Measurements from ENCODE around the gene KCNJ12.

DNA sequence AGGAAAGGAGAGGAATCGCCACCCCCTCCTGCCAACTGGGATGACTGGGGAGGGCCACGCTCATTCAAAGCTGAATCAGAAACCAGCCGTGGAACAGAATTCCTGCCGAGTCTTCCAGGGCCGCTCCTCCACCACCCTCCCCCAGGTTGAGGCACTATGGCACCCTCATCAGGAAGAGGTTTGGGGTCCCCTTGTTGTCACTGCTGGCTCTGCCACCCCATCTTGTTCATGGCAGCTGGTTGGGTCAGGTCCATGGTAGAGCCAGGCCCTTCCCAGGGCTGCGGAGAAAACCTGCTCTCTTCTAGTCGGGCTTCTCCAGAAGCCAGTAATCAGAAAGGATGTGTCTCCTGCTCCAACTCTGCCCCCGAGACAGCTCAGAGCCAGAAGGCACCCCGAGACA is 41.8 kb downstream of the KCNJ12 start:
- TF ChIP-seq, protein P1, sequence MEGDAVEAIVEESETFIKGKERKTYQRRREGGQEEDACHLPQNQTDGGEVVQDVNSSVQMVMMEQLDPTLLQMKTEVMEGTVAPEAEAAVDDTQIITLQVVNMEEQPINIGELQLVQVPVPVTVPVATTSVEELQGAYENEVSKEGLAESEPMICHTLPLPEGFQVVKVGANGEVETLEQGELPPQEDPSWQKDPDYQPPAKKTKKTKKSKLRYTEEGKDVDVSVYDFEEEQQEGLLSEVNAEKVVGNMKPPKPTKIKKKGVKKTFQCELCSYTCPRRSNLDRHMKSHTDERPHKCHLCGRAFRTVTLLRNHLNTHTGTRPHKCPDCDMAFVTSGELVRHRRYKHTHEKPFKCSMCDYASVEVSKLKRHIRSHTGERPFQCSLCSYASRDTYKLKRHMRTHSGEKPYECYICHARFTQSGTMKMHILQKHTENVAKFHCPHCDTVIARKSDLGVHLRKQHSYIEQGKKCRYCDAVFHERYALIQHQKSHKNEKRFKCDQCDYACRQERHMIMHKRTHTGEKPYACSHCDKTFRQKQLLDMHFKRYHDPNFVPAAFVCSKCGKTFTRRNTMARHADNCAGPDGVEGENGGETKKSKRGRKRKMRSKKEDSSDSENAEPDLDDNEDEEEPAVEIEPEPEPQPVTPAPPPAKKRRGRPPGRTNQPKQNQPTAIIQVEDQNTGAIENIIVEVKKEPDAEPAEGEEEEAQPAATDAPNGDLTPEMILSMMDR (IDR thresholded peaks at IDR 0.05), result no peak
- TF ChIP-seq EZH2 (IDR thresholded peaks at IDR 0.05), result no peak
